H1 (cell line): ENCODE data around the gene RARB. TPM values are rescaled to one million over a fixed set of nuclear protein-coding genes. Genes with fewer than 3 reads are reported as not detected.

Experiments
- CTCF ChIA-PET: fragments of 300-600 bp; sonication (Branson Sonifier 250); formaldehyde crosslinking; loops from one replicate; lab custom pipeline; 2021; ENCODE audit not compliant: partially characterized antibody; lab: Charles Lee
- POLR2A ChIA-PET: fragments of 300-600 bp; sonication (Branson Sonifier 250); formaldehyde crosslinking; loops from one replicate; lab custom pipeline; 2021; ENCODE audit warnings: inconsistent platforms; ENCODE audit not compliant: partially characterized antibody; lab: Charles Lee
- DNase-seq, 2 experiments: peaks; one replicate each; pipeline versions ENCODE4 v3.0.0 to v3.0.0-alpha.2; 2010 to 2022; ENCODE audit warnings: low spot score in 2 of 2, low read depth in 1 of 2, mixed read lengths in 1 of 2
- FAIRE-seq: peaks from 2 replicates; lab custom pipeline; 2011; peaks lifted over from hg19 to GRCh38; lab: Jason Lieb, UNC
- H2AFZ ChIP-seq: 2 replicates; pipeline ENCODE4 v1.8.1; 2012; ENCODE audit warnings: low read length, inconsistent platforms
- H2AK5ac ChIP-seq: 2 replicates; pipeline ENCODE4 v1.6.1; 2013; ENCODE audit warnings: low read depth, low read length
- H2BK120ac ChIP-seq: replicated peaks from 2 replicates; pipeline ENCODE3; 2013; ENCODE audit warnings: low read depth, low read length, inconsistent platforms
- H2BK12ac ChIP-seq: 2 replicates; pipeline ENCODE4 v1.6.1; 2013; ENCODE audit warnings: low read depth, low read length
- H2BK15ac ChIP-seq: 2 replicates; pipeline ENCODE4 v1.6.1; 2013; ENCODE audit warnings: low read length
- H2BK20ac ChIP-seq: 2 replicates; pipeline ENCODE4 v1.6.1; 2013; ENCODE audit warnings: low read length
- H2BK5ac ChIP-seq: 2 replicates; pipeline ENCODE4 v1.6.1; 2013; ENCODE audit warnings: low read depth, low read length
- H3K14ac ChIP-seq: 2 replicates; pipeline ENCODE4 v1.6.1; 2013; ENCODE audit warnings: inconsistent platforms; ENCODE audit not compliant: insufficient read length
- H3K18ac ChIP-seq: 2 replicates; pipeline ENCODE4 v1.6.1; 2013; ENCODE audit warnings: low read length; ENCODE audit errors: extremely low read depth
- H3K23ac ChIP-seq: 2 replicates; pipeline ENCODE4 v1.6.1; 2013; ENCODE audit warnings: inconsistent platforms; ENCODE audit not compliant: insufficient read length
- H3K23me2 ChIP-seq: 2 replicates; pipeline ENCODE4 v1.6.1; 2013; ENCODE audit warnings: low read depth, low read length
- H3K27ac ChIP-seq: 2 replicates; pipeline ENCODE4 v1.6.1; 2011; ENCODE audit warnings: low read depth, low read length, inconsistent platforms
- H3K27me3 ChIP-seq, 4 experiments: replicated peaks in 1 of 4; 1 replicate in 1 of 4; 2 replicates in 3 of 4; pipeline versions ENCODE4 v1.6.1 to v1.8.1; 2011 to 2013; ENCODE audit warnings: low read length in 3 of 4, mild to moderate bottlenecking in 3 of 4, inconsistent platforms in 2 of 4, mixed read lengths in 2 of 4, moderate library complexity in 1 of 4; ENCODE audit not compliant: control insufficient read depth in 3 of 4, insufficient read depth in 3 of 4; ENCODE audit errors: extremely low read depth in 1 of 4
- H3K36me3 ChIP-seq, 4 experiments: 2 replicates each; pipeline versions ENCODE4 v1.6.1 to v1.8.1; 2011 to 2013; ENCODE audit warnings: mild to moderate bottlenecking in 4 of 4, low read length in 3 of 4, moderate library complexity in 2 of 4, control low read depth in 1 of 4, inconsistent platforms in 1 of 4; ENCODE audit not compliant: insufficient read depth in 4 of 4, control insufficient read depth in 2 of 4
- H3K4ac ChIP-seq: replicated peaks from 2 replicates; pipeline ENCODE3; 2013; ENCODE audit warnings: low read length, low read depth, mixed read lengths, inconsistent platforms; ENCODE audit not compliant: insufficient read length
- H3K4me1 ChIP-seq, 4 experiments: replicated peaks in 1 of 4; 1 replicate in 1 of 4; 2 replicates in 3 of 4; pipeline versions ENCODE4 v1.6.1 to v1.8.1; 2011 to 2013; ENCODE audit warnings: low read length in 3 of 4, inconsistent platforms in 2 of 4, mixed read lengths in 1 of 4; ENCODE audit not compliant: insufficient read depth in 4 of 4, control insufficient read depth in 3 of 4
- H3K4me2 ChIP-seq, 2 experiments: 2 replicates each; pipeline versions ENCODE4 v1.6.1 to v1.8.1; 2011 to 2013; ENCODE audit warnings: low read depth in 2 of 2, low read length in 2 of 2, control low read depth in 1 of 2, inconsistent platforms in 1 of 2, mild to moderate bottlenecking in 1 of 2; ENCODE audit not compliant: insufficient read depth in 1 of 2
- H3K4me3 ChIP-seq, 4 experiments: fragments of 200-600, 300-600 bp in 1 of 4; sonication (generic), shearing (Covaris generic), sonication (Bioruptor Twin) in 1 of 4; 2 replicates each; pipeline versions ENCODE4 v1.5.1 to v1.8.1; 2011 to 2016; ENCODE audit warnings: low read length in 4 of 4, low read depth in 3 of 4, control low read depth in 2 of 4, inconsistent platforms in 2 of 4, mild to moderate bottlenecking in 2 of 4, mixed read lengths in 1 of 4, moderate library complexity in 1 of 4; ENCODE audit not compliant: insufficient read depth in 2 of 4; ENCODE audit errors: extremely low read depth in 1 of 4
- H3K56ac ChIP-seq: replicated peaks from 2 replicates; pipeline ENCODE3; 2013; ENCODE audit warnings: low read depth, mild to moderate bottlenecking, mixed read lengths, low read length, inconsistent platforms; ENCODE audit not compliant: insufficient read length
- H3K79me1 ChIP-seq: 2 replicates; pipeline ENCODE4 v1.6.1; 2013; ENCODE audit warnings: low read depth, low read length, control low read depth
- H3K79me2 ChIP-seq, 2 experiments: 2 replicates each; pipeline versions ENCODE4 v1.6.1 to v1.8.1; 2012 to 2013; ENCODE audit warnings: low read length in 2 of 2, mild to moderate bottlenecking in 2 of 2, inconsistent platforms in 1 of 2; ENCODE audit not compliant: insufficient read depth in 2 of 2, control insufficient read depth in 1 of 2
- H3K9ac ChIP-seq, 4 experiments: replicated peaks in 1 of 4; 1 replicate in 1 of 4; 2 replicates in 3 of 4; pipeline versions ENCODE4 v1.6.1 to v1.8.1; 2011 to 2013; ENCODE audit warnings: low read depth in 3 of 4, low read length in 3 of 4, control low read depth in 2 of 4, mild to moderate bottlenecking in 2 of 4, moderate library complexity in 2 of 4, inconsistent platforms in 1 of 4; ENCODE audit errors: extremely low read depth in 1 of 4
- H3K9me3 ChIP-seq, 2 experiments: 2 replicates each; pipeline versions ENCODE4 v1.6.1 to v1.8.1; 2012 to 2013; ENCODE audit warnings: mild to moderate bottlenecking in 2 of 2, moderate library complexity in 2 of 2, control low read depth in 1 of 2, inconsistent platforms in 1 of 2, low read depth in 1 of 2, low read length in 1 of 2, mixed read lengths in 1 of 2; ENCODE audit not compliant: insufficient read depth in 2 of 2
- H4K20me1 ChIP-seq, 2 experiments: replicated peaks in 1 of 2; 2 replicates each; pipeline versions ENCODE3 to v1.8.1; 2011 to 2013; ENCODE audit warnings: inconsistent platforms in 2 of 2, low read length in 2 of 2, mild to moderate bottlenecking in 1 of 2; ENCODE audit not compliant: insufficient read depth in 2 of 2, control insufficient read depth in 1 of 2
- H4K5ac ChIP-seq: 2 replicates; pipeline ENCODE4 v1.6.1; 2013; ENCODE audit warnings: low read length, low read depth, mixed read lengths, inconsistent platforms; ENCODE audit not compliant: insufficient read length
- H4K8ac ChIP-seq: 2 replicates; pipeline ENCODE4 v1.8.0; 2013; ENCODE audit warnings: mild to moderate bottlenecking, moderate library complexity, low read length, inconsistent platforms; ENCODE audit not compliant: insufficient read depth; ENCODE audit errors: extremely low read depth
- H4K91ac ChIP-seq: replicated peaks from 2 replicates; pipeline ENCODE3; 2013; ENCODE audit warnings: low read length, mixed read lengths, inconsistent platforms; ENCODE audit not compliant: insufficient read length
- ATF2 ChIP-seq: IDR thresholded peaks from 2 replicates; pipeline ENCODE4 v1.6.1; 2012; ENCODE audit warnings: low read length, inconsistent platforms
- CREB1 ChIP-seq: IDR thresholded peaks from 2 replicates; pipeline ENCODE4 v1.6.1; 2012; ENCODE audit warnings: inconsistent platforms
- E2F6 ChIP-seq: IDR thresholded peaks from 2 replicates; pipeline ENCODE4 v1.6.1; 2012; ENCODE audit warnings: inconsistent platforms
- EP300 ChIP-seq, 2 experiments: IDR thresholded peaks; 1 replicate in 1 of 2; 2 replicates in 1 of 2; pipeline ENCODE4 v1.6.1; 2011 to 2012; ENCODE audit warnings: low read depth in 2 of 2, low read length in 2 of 2, mild to moderate bottlenecking in 2 of 2, borderline replicate concordance in 1 of 2, inconsistent platforms in 1 of 2, moderate library complexity in 1 of 2
- FOSL1 ChIP-seq: IDR thresholded peaks from 2 replicates; pipeline ENCODE4 v1.6.1; 2011; ENCODE audit warnings: mild to moderate bottlenecking, low read depth, low read length, moderate library complexity; ENCODE audit not compliant: insufficient read depth
- GTF2F1 ChIP-seq: IDR thresholded peaks from 2 replicates; pipeline ENCODE4 v1.6.1; 2012; ENCODE audit warnings: low read depth, low read length, improper control_type of control experiment, borderline replicate concordance
- SIX5 ChIP-seq: IDR thresholded peaks from 2 replicates; pipeline ENCODE4 v1.6.1; 2011; ENCODE audit warnings: mild to moderate bottlenecking, low read depth, low read length
- SP2 ChIP-seq: IDR thresholded peaks from 2 replicates; pipeline ENCODE4 v1.6.1; 2012; ENCODE audit warnings: mild to moderate bottlenecking, low read length, inconsistent platforms
- SP4 ChIP-seq: IDR thresholded peaks from 2 replicates; pipeline ENCODE4 v1.6.1; 2012; ENCODE audit warnings: low read length, inconsistent platforms
- WGBS, 2 experiments: shearing (Covaris generic) in 1 of 2; methylation state at CpG; one replicate each; pipeline versions ENCODE4 v1.1.6 to v1.1.7; 2013 to 2015; ENCODE audit warnings: low lambda C conversion rate in 2 of 2, mixed read lengths in 2 of 2, inconsistent platforms in 1 of 2, low coverage in 1 of 2, missing lambda C conversion rate in 1 of 2; ENCODE audit not compliant: insufficient replicate concordance in 2 of 2, insufficient coverage in 1 of 2, insufficient read length in 1 of 2; ENCODE audit errors: extremely low coverage in 1 of 2, missing lambda C conversion rate in 1 of 2; 5-methylcytosine and 5-hydroxymethylcytosine counted together
- polyA plus RNA-seq, 7 experiments: library from polyadenylated mRNA; depleted of rRNA in 3 of 7; stranded (reverse) in 5 of 7; unstranded in 2 of 7; fragments of >200 nt in 5 of 7; fragments of 200-250 nt in 2 of 7; gene quantifications; 1 replicate in 5 of 7; 2 replicates in 1 of 7; 4 replicates in 1 of 7; pipeline versions ENCODE4 v1.2.1 to v1.2.3, GENCODE V29; 2011 to 2013; ENCODE audit warnings: missing spikeins in 2 of 7, mixed read lengths in 2 of 7
- total RNA-seq: library from RNA; stranded (reverse); fragmentation: NEBNext Ultra II Directional; extraction: Animal tissue kit (Norgen Biotek cat#: 25700); gene quantifications from 2 replicates; pipeline ENCODE4 v1.2.1, GENCODE V29; 2021

Gene RARB
- total and polyA plus RNA-seq, 2 of the 8 experiments (the other 6 are each of a cell fraction or from before 2014, with no cell fraction given): 0.15 to 0.22 TPM

GRCh38 chr3:25455441-25456132, 27.5 kb downstream of the RARB start:
- Histone ChIP-seq H2BK15ac (no peak overlapping the region), H3K9me3 (no peaks in the 10 kb centered on the region), H3K4me2 (peak overlapping the region in 1 of 2 experiments; percentile 42; a peak in 2 of 4 replicates), H3K23me2 (no peaks in the 10 kb centered on the region), H4K20me1 (no peaks in the 10 kb centered on the region), H3K36me3 (no peaks in the 10 kb centered on the region), H2AFZ (no peak overlapping the region; the same call in 1 of the 2 replicates), H3K9ac (no peak overlapping the region), H3K14ac (no peak overlapping the region), H4K8ac (peak overlapping the region; percentile 87; the same call in 1 of the 2 replicates), H3K27ac (no peak overlapping the region), H3K79me2 (no peaks in the 10 kb centered on the region), H2BK120ac (no peak overlapping the region), H3K23ac (no peak overlapping the region), H3K56ac (no peak overlapping the region), H3K27me3 (no peaks in the 10 kb centered on the region), H3K4me3 (no peak overlapping the region; a peak in 1 of 8 replicates), H2BK12ac (no peak overlapping the region; the same call in 1 of the 2 replicates), H2BK5ac (peak overlapping the region; percentile 41; the same call in 1 of the 2 replicates), H3K18ac (no peak overlapping the region; the same call in 1 of the 2 replicates), H4K5ac (peak overlapping the region; percentile 65), H2AK5ac (peak overlapping the region; percentile 6; the same call in 1 of the 2 replicates), H3K4me1 (peaks cover 0 to 19% (median 11%) of the 10 kb centered on the region in 4 experiments; a peak in 5 of 7 replicates), H2BK20ac (peak overlapping the region; percentile 27; the same call in 1 of the 2 replicates), H3K79me1 (no peaks in the 10 kb centered on the region), H4K91ac (peak overlapping the region; percentile 8), H3K4ac (no peak overlapping the region)
- FAIRE-seq (no peak), DNase-seq (no peak)
- CTCF ChIA-PET: interaction anchor here (0.6 to 3.5 kb wide), 5 partner anchors 13 to 504 kb away, joined by 3 to 25 read pairs (median 4); no protein-coding TSS in a partner anchor
- 87% methylated on average over 8 of the region's 8 CpGs; no CpG with 5 or more reads in 1 of the 2 experiments for WGBS, 2 experiments
- POLR2A ChIA-PET: interaction anchor here (1.1 kb wide), 1 partner anchor 13 kb away, joined by 3 read pairs; no protein-coding TSS in a partner anchor
- TF ChIP-seq SP2: no peak
- TF ChIP-seq SIX5: no peak
- TF ChIP-seq GTF2F1: no peak
- no peak for TF ChIP-seq ATF2
- no peak for TF ChIP-seq CREB1
- no peak for TF ChIP-seq FOSL1
- TF ChIP-seq EP300 (IDR thresholded peaks at IDR 0.05; ENCODE audit: borderline replicate concordance in 1 of 2, low read depth in 2 of 2, low read length in 2 of 2): no peak
- no peak for TF ChIP-seq SP4
- no peak for TF ChIP-seq E2F6
